Measurements from ENCODE around the gene KLHL12. TPM values are rescaled to one million over a fixed set of nuclear protein-coding genes. Genes with fewer than 3 reads are reported as not detected.

The KLHL12 gene
- total RNA-seq, 1 donor from 2014 or later = 25.3 TPM

DNA sequence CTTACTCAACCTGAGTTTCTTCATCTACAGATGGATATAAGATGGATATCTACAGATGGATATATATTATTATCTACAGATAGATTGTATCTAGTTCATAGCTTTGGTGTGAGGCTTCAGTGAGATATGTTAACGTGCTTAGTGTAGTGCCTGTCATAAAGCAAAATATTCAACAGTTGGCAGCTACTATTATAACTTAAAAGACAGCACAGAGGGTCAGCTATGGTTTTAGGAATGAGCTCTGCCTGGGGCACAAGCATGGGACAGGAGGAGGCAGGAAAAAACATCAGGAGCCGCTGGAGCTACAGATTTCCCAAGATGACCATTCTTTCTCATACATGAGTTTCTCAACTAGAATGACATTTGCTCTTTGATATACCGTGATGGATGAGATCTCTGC, 41.3 kb upstream of the KLHL12 start:
- intact Hi-C loops (cut with DNase I) = no loop called here

DNA sequence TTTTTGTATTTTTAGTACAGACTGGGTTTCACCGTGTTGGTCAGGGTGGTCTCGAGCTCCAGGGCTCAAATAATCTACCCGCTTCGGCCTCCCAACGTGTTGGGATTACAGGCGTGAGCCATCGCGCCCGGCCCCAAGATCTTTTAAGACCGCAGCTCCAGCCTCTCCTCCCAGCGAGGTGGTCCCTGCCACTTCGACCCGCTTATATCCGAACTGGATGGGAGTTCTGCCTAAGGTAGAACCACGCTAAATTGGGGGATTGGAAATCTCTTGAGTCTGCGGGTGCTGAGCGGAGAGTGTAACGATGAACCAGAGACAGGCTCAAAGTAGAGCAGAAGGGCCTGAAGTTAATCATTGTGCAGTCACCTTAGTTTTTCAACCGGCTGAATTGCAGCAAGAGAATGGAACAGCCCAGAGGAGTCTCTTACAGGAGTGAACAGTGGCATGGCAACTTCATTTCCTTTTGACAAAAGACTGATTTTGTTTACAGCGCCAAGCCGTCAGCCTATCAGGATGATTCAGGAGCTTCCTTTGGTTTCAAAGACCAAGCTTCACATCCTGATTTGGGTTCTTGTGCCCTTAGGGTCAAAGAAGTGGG, 40.7 kb upstream of the KLHL12 start:
- Histone ChIP-seq H3K4me1 (peaks cover 32% of the 10 kb centered on the region), H3K27ac (peak overlapping the region; percentile 85), H3K9me3 (no peaks in the 10 kb centered on the region), H3K4me3 (peak overlapping the region; percentile 67), H3K36me3 (peaks cover 20% of the 10 kb centered on the region), H3K27me3 (ENCODE audit: low read depth) (no peaks in the 10 kb centered on the region)
- DNase-seq = no peak
- ATAC-seq = peak; percentile 2 to 5
- TF ChIP-seq, protein P1, sequence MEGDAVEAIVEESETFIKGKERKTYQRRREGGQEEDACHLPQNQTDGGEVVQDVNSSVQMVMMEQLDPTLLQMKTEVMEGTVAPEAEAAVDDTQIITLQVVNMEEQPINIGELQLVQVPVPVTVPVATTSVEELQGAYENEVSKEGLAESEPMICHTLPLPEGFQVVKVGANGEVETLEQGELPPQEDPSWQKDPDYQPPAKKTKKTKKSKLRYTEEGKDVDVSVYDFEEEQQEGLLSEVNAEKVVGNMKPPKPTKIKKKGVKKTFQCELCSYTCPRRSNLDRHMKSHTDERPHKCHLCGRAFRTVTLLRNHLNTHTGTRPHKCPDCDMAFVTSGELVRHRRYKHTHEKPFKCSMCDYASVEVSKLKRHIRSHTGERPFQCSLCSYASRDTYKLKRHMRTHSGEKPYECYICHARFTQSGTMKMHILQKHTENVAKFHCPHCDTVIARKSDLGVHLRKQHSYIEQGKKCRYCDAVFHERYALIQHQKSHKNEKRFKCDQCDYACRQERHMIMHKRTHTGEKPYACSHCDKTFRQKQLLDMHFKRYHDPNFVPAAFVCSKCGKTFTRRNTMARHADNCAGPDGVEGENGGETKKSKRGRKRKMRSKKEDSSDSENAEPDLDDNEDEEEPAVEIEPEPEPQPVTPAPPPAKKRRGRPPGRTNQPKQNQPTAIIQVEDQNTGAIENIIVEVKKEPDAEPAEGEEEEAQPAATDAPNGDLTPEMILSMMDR (IDR thresholded peaks at IDR 0.05) = no peak
- intact Hi-C loops (cut with DNase I) = no loop called here

More for the DNA sequence above, 41.3 kb upstream of the KLHL12 start:
- TF ChIP-seq, protein P1 (IDR thresholded peaks at IDR 0.05) = no peak
- Histone ChIP-seq H3K4me3 (peak overlapping the region; percentile 67), H3K27ac (peak overlapping the region; percentile 85), H3K9me3 (no peaks in the 10 kb centered on the region), H3K36me3 (peaks cover 15% of the 10 kb centered on the region), H3K4me1 (peaks cover 32% of the 10 kb centered on the region), H3K27me3 (ENCODE audit: low read depth) (no peaks in the 10 kb centered on the region)
- ATAC-seq (no peak), DNase-seq (no peak)

DNA sequence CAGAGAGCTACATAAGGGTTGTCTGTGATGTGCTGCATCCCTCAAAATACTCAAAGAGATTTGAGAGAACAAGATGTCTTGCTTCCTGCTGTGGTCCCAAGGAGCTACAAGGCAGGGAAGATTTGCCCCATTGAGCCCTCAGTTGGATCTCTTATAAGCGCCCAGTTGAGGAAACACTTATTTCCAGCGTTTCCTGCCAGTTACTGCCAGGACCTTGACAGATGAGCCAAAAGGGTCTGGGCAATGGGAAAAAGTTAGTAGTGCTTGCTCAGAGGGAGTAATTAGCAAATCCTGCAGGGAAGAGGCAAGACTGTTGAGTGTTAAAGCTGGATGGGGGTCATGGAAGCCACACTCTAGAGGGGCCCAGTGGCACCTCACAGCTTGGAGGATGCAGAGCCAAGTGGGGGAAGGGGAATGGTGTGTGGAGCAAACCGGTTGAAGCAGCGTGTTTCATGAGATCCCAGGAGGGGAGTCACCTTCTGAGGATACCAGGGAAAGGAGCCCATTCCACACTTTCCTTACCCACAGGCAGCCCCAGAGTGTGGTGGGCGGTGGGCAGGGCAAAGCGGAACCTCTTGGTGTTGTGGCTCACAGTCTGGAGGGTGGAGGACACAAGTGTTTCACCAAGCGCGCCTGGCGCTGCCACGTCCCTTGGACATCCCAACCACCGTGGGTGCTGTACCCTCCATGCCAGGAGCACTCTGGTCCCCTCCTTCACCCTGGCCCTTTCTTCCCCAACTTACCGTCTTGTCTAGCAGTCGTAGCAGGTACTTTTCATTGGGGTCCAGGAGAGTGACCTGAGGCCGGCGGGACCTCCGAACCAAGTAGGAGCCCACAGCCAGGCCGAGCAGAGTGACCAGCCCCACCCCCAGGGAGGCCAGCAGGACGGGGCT, 39.2 kb upstream of the KLHL12 start:
- Histone ChIP-seq H3K36me3 (peaks cover 36% of the 10 kb centered on the region), H3K4me3 (peak overlapping the region; percentile 67), H3K27ac (peak overlapping the region; percentile 85), H3K27me3 (ENCODE audit: low read depth) (no peaks in the 10 kb centered on the region), H3K9me3 (no peaks in the 10 kb centered on the region), H3K4me1 (peaks cover 32% of the 10 kb centered on the region)
- TF ChIP-seq, protein P1 (IDR thresholded peaks at IDR 0.05) = no peak
- peak; percentile 5 for ATAC-seq
- DNase-seq = peak; percentile 65
- intact Hi-C loops (cut with DNase I) = no loop called here

DNA sequence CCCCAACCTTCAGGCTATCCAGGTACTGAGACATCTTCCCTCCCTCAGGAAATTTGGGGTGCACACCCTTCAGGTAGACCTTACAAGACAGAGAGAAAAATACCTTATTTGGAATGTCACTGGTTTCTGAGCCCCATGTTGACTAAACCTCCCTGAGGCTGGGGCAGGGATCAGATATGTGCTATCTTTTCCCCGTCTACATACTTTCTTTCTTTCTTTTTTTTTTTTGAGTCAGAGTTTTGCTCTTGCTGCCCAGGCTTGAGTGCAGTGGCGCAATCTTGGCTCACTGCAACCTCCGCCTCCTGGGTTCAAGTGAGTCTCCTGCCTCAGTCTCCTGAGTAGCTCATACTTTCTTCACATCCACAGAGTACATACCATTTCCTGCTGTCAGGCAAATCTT, 38.4 kb upstream of the KLHL12 start:
- TF ChIP-seq, protein P1 (IDR thresholded peaks at IDR 0.05) = no peak
- no peak for ATAC-seq
- H3K36me3 ChIP-seq = peaks cover 37% of the 10 kb centered on the region
- no peaks in the 10 kb centered on the region for H3K27me3 ChIP-seq (ENCODE audit: low read depth)
- H3K27ac ChIP-seq = no peak overlapping the region
- H3K9me3 ChIP-seq = no peaks in the 10 kb centered on the region
- intact Hi-C loops (cut with DNase I) = no loop called here
- H3K4me3 ChIP-seq = no peak overlapping the region
- DNase-seq = no peak
- peaks cover 32% of the 10 kb centered on the region for H3K4me1 ChIP-seq

DNA sequence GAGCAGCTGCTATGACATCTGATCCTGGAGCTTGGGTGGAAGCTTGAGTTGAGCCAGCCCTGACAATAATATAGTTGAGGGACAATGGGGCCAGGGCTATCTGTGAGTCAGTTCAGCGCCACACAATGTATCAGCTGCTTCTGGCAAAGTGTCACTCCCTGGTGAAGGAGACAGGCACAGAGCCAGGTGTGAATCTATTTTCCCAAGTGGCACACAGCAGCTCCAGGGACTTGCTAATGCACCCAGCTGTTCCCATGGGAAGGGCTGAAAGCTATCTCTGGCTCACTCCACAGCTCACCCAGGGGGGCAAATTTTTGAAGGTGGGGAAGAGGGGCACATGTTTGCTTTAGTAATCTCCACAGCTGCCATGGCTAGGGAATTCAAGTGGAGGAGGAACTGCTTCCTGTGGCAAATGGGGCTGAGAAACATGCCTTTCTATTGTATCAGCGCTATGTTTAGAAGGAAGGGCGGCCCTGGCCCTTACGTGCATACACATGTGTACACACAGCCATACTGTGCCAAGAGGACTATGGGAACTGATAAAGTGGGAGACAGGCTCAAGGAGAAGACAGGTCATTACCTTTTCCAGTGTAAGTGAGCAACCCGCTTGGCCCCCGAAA, 37.9 kb upstream of the KLHL12 start:
- no peaks in the 10 kb centered on the region for H3K9me3 ChIP-seq
- H3K4me1 ChIP-seq = peaks cover 32% of the 10 kb centered on the region
- no peak for ATAC-seq
- intact Hi-C loops (cut with DNase I) = no loop called here
- no peak overlapping the region for H3K4me3 ChIP-seq
- no peak for DNase-seq
- peaks cover 37% of the 10 kb centered on the region for H3K36me3 ChIP-seq
- no peak overlapping the region for H3K27ac ChIP-seq
- H3K27me3 ChIP-seq (ENCODE audit: low read depth) = no peaks in the 10 kb centered on the region
- TF ChIP-seq, protein P1 (IDR thresholded peaks at IDR 0.05) = no peak

Data from lower lobe of right lung (tissue), 2 donors.